Panc1 (cell line): ENCODE results near the gene ESCO1. TPM values are rescaled to one million over a fixed set of nuclear protein-coding genes. Genes with fewer than 3 reads are reported as not detected.

ENCODE experiments used
- ATAC-seq: fragments of 200-7000 bp; cut with Tn5 transposase; 2 replicates; pipeline ENCODE4 v1.9.1; 2020; ENCODE audit warnings: mild to moderate bottlenecking, moderate library complexity
- BruUV-seq: library from RNA; stranded (reverse); fragments of 400-500 nt; replicated peaks from 2 replicates; lab custom pipeline; 2021; lab: Mats Ljungman, UMichigan
- CTCF ChIA-PET: fragments of 300-600 bp; sonication (Branson Sonifier 250); formaldehyde crosslinking; loops from one replicate; lab custom pipeline; 2022; ENCODE audit warnings: antibody characterized with exemption; lab: Charles Lee
- POLR2A ChIA-PET: fragments of 300-600 bp; sonication (Branson Sonifier 250); formaldehyde crosslinking; loops from one replicate; lab custom pipeline; 2022; ENCODE audit warnings: antibody characterized with exemption; lab: Charles Lee
- DNase-seq: peaks from one replicate; pipeline ENCODE4 v3.0.0-alpha.2; 2010; ENCODE audit warnings: low read depth, low spot score
- H3K27ac ChIP-seq: 2 replicates; pipeline ENCODE4 v1.5.1; 2011; ENCODE audit warnings: mild to moderate bottlenecking, low read length, inconsistent platforms
- H3K27me3 ChIP-seq: fragments of 200-500 bp; sonication (Bioruptor generic); 2 replicates; pipeline ENCODE4 v1.6.0; 2014; ENCODE audit warnings: low read length, inconsistent platforms; ENCODE audit not compliant: control insufficient read depth, insufficient read depth
- H3K36me3 ChIP-seq: fragments of 200-500 bp; sonication (Bioruptor generic); 2 replicates; pipeline ENCODE4 v1.5.1; 2014; ENCODE audit warnings: inconsistent platforms, mild to moderate bottlenecking, low read length, moderate library complexity; ENCODE audit not compliant: control insufficient read depth, insufficient read depth
- H3K4me1 ChIP-seq: 2 replicates; pipeline ENCODE4 v1.5.1; 2011; ENCODE audit warnings: inconsistent platforms, mild to moderate bottlenecking, low read length, moderate library complexity; ENCODE audit not compliant: control insufficient read depth, insufficient read depth
- H3K4me3 ChIP-seq, 2 experiments: 2 replicates each; pipeline ENCODE4 v1.5.1; 2011 to 2012; ENCODE audit warnings: low read depth in 2 of 2, low read length in 2 of 2, mild to moderate bottlenecking in 2 of 2, inconsistent platforms in 1 of 2, moderate library complexity in 1 of 2
- H3K9me3 ChIP-seq: fragments of 200-500 bp; sonication (Bioruptor generic); 2 replicates; pipeline ENCODE4 v1.5.1; 2014; ENCODE audit warnings: low read depth, mild to moderate bottlenecking, inconsistent platforms, low read length, moderate library complexity; ENCODE audit not compliant: control insufficient read depth, insufficient read depth
- POLR2AphosphoS5 ChIP-seq: IDR thresholded peaks from 2 replicates; pipeline ENCODE4 v1.6.1; 2012; ENCODE audit warnings: mild to moderate bottlenecking, low read depth, low read length, moderate library complexity
- SIN3A ChIP-seq: IDR thresholded peaks from 2 replicates; pipeline ENCODE4 v1.6.1; 2012; ENCODE audit warnings: low read depth, mild to moderate bottlenecking, low read length, moderate library complexity, borderline replicate concordance; ENCODE audit not compliant: insufficient read depth
- TCF7L2 ChIP-seq: IDR thresholded peaks from 2 replicates; pipeline ENCODE4 v1.6.1; 2011; ENCODE audit warnings: mild to moderate bottlenecking, low read depth, low read length, inconsistent platforms
- in situ Hi-C: cut with HindIII; loops from 2 replicates; pipeline ENCODE4 v1.10.0; 2016; ENCODE audit warnings: low sequenced_read_pairs, low pct_unique_long_range_greater_than_20kb
- intact Hi-C: fragments of 100-400 bp; cut with micrococcal nuclease; formaldehyde crosslinking; loops from one replicate; pipeline ENCODE4 v1.10.0; 2022; ENCODE audit not compliant: unreplicated experiment
- total RNA-seq: library from RNA; stranded (reverse); gene quantifications from one replicate; pipeline ENCODE4 v1.2.1, GENCODE V29; 2021; ENCODE audit not compliant: unreplicated experiment
- TF ChIP-seq, protein P1 (sequence below): fragments of 450-650 bp; IDR thresholded peaks from 2 replicates; pipeline ENCODE4 v1.5.1; 2017; ENCODE audit warnings: mild to moderate bottlenecking
- TF ChIP-seq, protein P2 (sequence below), 2 experiments: IDR thresholded peaks; 2 replicates each; pipeline ENCODE4 v1.6.1; 2011 to 2012; ENCODE audit warnings: low read depth in 2 of 2, control low read depth in 1 of 2, low read length in 1 of 2, mild to moderate bottlenecking in 1 of 2, moderate library complexity in 1 of 2; ENCODE audit not compliant: insufficient read depth in 1 of 2

Gene ESCO1
- total RNA-seq, 1 experiment from 2014 or later = 15.4 TPM

DNA sequence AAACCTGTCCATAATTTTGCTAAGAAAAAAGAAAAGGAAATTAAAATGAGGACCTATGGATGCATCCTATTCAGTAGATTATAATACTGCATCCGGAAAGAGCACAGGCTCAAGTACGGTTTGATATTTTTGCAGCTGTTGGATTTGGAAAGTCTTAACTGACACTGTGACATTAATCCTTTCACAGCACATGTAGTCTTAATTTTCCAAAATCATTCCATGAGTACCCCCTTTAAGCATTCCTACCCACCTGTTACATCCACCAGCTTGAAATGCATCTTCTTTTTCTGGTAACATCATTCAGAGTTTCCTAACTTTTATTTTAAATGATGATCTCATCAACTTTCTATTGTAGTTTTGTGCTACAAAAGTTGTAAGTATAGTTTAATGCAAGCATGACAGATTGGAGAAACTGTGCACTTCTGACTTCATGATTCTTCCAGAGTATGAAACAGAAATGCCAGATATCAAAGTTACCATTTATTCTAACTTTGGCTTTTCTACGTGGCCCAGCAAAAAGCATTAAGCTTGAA, 113.5 kb downstream of the ESCO1 start:
- no peaks in the 10 kb centered on the region for H3K4me1 ChIP-seq
- no peak for TF ChIP-seq SIN3A
- TF ChIP-seq TCF7L2 = no peak
- TF ChIP-seq, protein P1, sequence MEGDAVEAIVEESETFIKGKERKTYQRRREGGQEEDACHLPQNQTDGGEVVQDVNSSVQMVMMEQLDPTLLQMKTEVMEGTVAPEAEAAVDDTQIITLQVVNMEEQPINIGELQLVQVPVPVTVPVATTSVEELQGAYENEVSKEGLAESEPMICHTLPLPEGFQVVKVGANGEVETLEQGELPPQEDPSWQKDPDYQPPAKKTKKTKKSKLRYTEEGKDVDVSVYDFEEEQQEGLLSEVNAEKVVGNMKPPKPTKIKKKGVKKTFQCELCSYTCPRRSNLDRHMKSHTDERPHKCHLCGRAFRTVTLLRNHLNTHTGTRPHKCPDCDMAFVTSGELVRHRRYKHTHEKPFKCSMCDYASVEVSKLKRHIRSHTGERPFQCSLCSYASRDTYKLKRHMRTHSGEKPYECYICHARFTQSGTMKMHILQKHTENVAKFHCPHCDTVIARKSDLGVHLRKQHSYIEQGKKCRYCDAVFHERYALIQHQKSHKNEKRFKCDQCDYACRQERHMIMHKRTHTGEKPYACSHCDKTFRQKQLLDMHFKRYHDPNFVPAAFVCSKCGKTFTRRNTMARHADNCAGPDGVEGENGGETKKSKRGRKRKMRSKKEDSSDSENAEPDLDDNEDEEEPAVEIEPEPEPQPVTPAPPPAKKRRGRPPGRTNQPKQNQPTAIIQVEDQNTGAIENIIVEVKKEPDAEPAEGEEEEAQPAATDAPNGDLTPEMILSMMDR = no peak
- no peak for TF ChIP-seq POLR2AphosphoS5
- TF ChIP-seq, protein P2, sequence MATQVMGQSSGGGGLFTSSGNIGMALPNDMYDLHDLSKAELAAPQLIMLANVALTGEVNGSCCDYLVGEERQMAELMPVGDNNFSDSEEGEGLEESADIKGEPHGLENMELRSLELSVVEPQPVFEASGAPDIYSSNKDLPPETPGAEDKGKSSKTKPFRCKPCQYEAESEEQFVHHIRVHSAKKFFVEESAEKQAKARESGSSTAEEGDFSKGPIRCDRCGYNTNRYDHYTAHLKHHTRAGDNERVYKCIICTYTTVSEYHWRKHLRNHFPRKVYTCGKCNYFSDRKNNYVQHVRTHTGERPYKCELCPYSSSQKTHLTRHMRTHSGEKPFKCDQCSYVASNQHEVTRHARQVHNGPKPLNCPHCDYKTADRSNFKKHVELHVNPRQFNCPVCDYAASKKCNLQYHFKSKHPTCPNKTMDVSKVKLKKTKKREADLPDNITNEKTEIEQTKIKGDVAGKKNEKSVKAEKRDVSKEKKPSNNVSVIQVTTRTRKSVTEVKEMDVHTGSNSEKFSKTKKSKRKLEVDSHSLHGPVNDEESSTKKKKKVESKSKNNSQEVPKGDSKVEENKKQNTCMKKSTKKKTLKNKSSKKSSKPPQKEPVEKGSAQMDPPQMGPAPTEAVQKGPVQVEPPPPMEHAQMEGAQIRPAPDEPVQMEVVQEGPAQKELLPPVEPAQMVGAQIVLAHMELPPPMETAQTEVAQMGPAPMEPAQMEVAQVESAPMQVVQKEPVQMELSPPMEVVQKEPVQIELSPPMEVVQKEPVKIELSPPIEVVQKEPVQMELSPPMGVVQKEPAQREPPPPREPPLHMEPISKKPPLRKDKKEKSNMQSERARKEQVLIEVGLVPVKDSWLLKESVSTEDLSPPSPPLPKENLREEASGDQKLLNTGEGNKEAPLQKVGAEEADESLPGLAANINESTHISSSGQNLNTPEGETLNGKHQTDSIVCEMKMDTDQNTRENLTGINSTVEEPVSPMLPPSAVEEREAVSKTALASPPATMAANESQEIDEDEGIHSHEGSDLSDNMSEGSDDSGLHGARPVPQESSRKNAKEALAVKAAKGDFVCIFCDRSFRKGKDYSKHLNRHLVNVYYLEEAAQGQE (IDR thresholded peaks at IDR 0.05; ENCODE audit: insufficient read depth in 1 of 2, low read depth in 2 of 2, low read length in 1 of 2) = no peak
- ATAC-seq = no peak
- CTCF ChIA-PET = no interaction called here
- no peak overlapping the region for H3K4me3 ChIP-seq
- intact Hi-C loops = no loop called here
- no peaks in the 10 kb centered on the region for H3K36me3 ChIP-seq
- H3K9me3 ChIP-seq = no peaks in the 10 kb centered on the region
- no peak overlapping the region for H3K27ac ChIP-seq
- DNase-seq = no peak
- POLR2A ChIA-PET = interaction anchor here (0.5 kb wide), 1 partner anchor 252 kb away, joined by 3 read pairs; no protein-coding TSS in a partner anchor
- no TSS peak for BruUV-seq
- in situ Hi-C loops = no loop called here
- H3K27me3 ChIP-seq = no peaks in the 10 kb centered on the region

DNA sequence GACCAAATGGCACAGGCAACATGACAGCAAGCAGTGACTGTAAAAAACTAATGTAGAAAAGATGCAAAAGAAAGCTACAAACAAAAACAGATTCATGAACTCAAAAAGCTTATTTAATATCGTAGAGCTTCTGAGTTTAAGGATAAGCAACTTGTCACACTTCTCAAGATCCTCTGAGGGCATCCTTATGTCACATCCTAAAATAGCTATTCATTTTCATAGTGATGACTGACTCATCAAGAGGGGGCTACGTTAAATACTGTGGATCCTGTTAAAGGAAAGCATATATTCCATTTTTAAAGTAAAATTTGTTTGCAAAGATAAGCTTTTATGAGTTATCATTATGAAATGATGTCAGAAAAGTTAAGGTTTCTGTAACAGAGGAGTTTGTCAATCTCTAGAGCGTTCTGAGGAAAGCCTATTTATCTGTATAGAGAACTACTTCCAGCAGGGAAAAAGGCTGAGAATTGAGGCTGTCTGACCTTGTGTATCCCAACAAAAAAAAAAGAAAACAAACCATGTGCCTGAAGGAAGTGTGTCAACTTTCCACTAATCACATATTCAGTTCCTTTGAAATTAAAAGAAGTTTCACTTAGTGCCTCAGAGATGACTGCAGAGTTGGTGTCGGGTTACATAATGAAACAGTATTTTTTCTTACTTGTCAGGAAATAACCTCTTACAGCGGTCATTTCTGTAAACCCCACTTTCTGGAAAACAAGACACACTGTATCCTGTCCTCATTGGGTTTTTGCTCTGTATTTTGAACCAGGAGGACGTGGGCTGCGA, 115.5 kb downstream of the ESCO1 start:
- ATAC-seq (no peak), DNase-seq (no peak)
- intact Hi-C loops = no loop called here
- BruUV-seq = no TSS peak
- TF ChIP-seq POLR2AphosphoS5 (no peak), SIN3A (no peak), TCF7L2 (no peak)
- TF ChIP-seq, protein P2 (IDR thresholded peaks at IDR 0.05; ENCODE audit: insufficient read depth in 1 of 2, low read depth in 2 of 2, low read length in 1 of 2) = no peak
- TF ChIP-seq, protein P1 = no peak
- no peaks in the 10 kb centered on the region for H3K36me3 ChIP-seq
- POLR2A ChIA-PET = interaction anchor here (0.6 kb wide), 1 partner anchor 38 kb away, joined by 3 read pairs; no protein-coding TSS in a partner anchor
- H3K9me3 ChIP-seq = no peaks in the 10 kb centered on the region
- no peaks in the 10 kb centered on the region for H3K4me1 ChIP-seq
- in situ Hi-C loops = no loop called here
- no peak overlapping the region for H3K4me3 ChIP-seq
- CTCF ChIA-PET = no interaction called here
- no peaks in the 10 kb centered on the region for H3K27me3 ChIP-seq
- H3K27ac ChIP-seq = no peak overlapping the region
